Endothelial cell of umbilical vein (primary cell): ENCODE results near the gene ZKSCAN4. TPM values are rescaled to one million over a fixed set of nuclear protein-coding genes. Genes with fewer than 3 reads are reported as not detected.
A peak's percentile ranks its signal among the peaks of the same experiment; 100 is the strongest.

Source experiments
- BruUV-seq: library from RNA; stranded (reverse); fragments of 400-500 nt; replicated peaks from 2 replicates; lab custom pipeline; 2021; lab: Mats Ljungman, UMichigan
- CTCF ChIA-PET: fragments of 300-600, 350-600 bp; sonication (Branson Sonifier 250); formaldehyde crosslinking; loops from one replicate; lab custom pipeline; 2021; ENCODE audit warnings: antibody characterized with exemption, inconsistent platforms; lab: Charles Lee
- POLR2A ChIA-PET: fragments of 300-600, 350-600 bp; sonication (Branson Sonifier 250); formaldehyde crosslinking; loops from one replicate; lab custom pipeline; 2021; ENCODE audit warnings: antibody characterized with exemption, inconsistent platforms; lab: Charles Lee
- DNase-seq: peaks from one replicate; pipeline ENCODE4 v3.0.0-alpha.2; 2011; ENCODE audit warnings: low read depth, low spot score
- FAIRE-seq: peaks from 2 replicates; lab custom pipeline; 2011; peaks lifted over from hg19 to GRCh38; lab: Jason Lieb, UNC
- H2AFZ ChIP-seq: 2 replicates; pipeline ENCODE4 v1.6.0; 2012; ENCODE audit warnings: low read depth, low read length, control low read depth, inconsistent platforms
- H3K27ac ChIP-seq: 2 replicates; pipeline ENCODE4 v1.5.1; 2011; ENCODE audit warnings: low read depth, mild to moderate bottlenecking, control low read depth, low read length, moderate library complexity; ENCODE audit not compliant: insufficient read depth
- H3K27me3 ChIP-seq, 2 experiments: 2 replicates each; pipeline versions ENCODE4 v1.6.0 to v1.6.1; 2011; ENCODE audit warnings: low read length in 2 of 2, mixed read lengths in 1 of 2; ENCODE audit not compliant: control insufficient read depth in 2 of 2, insufficient read depth in 2 of 2
- H3K36me3 ChIP-seq, 2 experiments: 2 replicates in 1 of 2; 3 replicates in 1 of 2; pipeline ENCODE4 v1.5.1; 2011; ENCODE audit warnings: low read length in 2 of 2, mild to moderate bottlenecking in 1 of 2, moderate library complexity in 1 of 2; ENCODE audit not compliant: control insufficient read depth in 2 of 2, insufficient read depth in 2 of 2; ENCODE audit errors: extremely low read depth in 1 of 2
- H3K4me1 ChIP-seq: 3 replicates; pipeline ENCODE4 v1.5.1; 2011; ENCODE audit warnings: mild to moderate bottlenecking, low read length; ENCODE audit not compliant: control insufficient read depth, insufficient read depth; ENCODE audit errors: extremely low read depth
- H3K4me2 ChIP-seq: 2 replicates; pipeline ENCODE4 v1.6.1; 2011; ENCODE audit warnings: low read length, control low read depth, mixed read lengths; ENCODE audit not compliant: insufficient read depth
- H3K4me3 ChIP-seq, 3 experiments: fragments of 200-600 bp in 1 of 3; sonication (generic), shearing (Covaris generic) in 1 of 3; replicated peaks in 1 of 3; 2 replicates each; pipeline ENCODE4 v1.5.1; 2011 to 2016; ENCODE audit warnings: control low read depth in 3 of 3, low read length in 3 of 3, mild to moderate bottlenecking in 2 of 3, inconsistent platforms in 1 of 3, low read depth in 1 of 3, moderate library complexity in 1 of 3; ENCODE audit not compliant: insufficient read depth in 1 of 3
- H3K79me2 ChIP-seq: 2 replicates; pipeline ENCODE4 v1.6.0; 2012; ENCODE audit warnings: low read length, inconsistent platforms; ENCODE audit not compliant: control insufficient read depth, insufficient read depth
- H3K9ac ChIP-seq: replicated peaks from 2 replicates; pipeline ENCODE3; 2011; ENCODE audit warnings: low read length, control low read depth; ENCODE audit not compliant: insufficient read depth; ENCODE audit errors: extremely low read depth
- H3K9me1 ChIP-seq: replicated peaks from 3 replicates; pipeline ENCODE4 v1.6.0; 2011; ENCODE audit warnings: mild to moderate bottlenecking, low read length; ENCODE audit not compliant: control insufficient read depth, insufficient read depth; ENCODE audit errors: extremely low read depth
- H3K9me3 ChIP-seq: replicated peaks from 2 replicates; pipeline ENCODE4 v1.5.1; 2012; ENCODE audit warnings: low read length, inconsistent platforms; ENCODE audit not compliant: control insufficient read depth, insufficient read depth
- H4K20me1 ChIP-seq: replicated peaks from 2 replicates; pipeline ENCODE3; 2011; ENCODE audit warnings: mild to moderate bottlenecking, low read length; ENCODE audit not compliant: control insufficient read depth, insufficient read depth; ENCODE audit errors: extremely low read depth
- CTCF ChIP-seq, 2 donors: IDR thresholded peaks; 1 replicate in 1 of 2; 2 replicates in 1 of 2; pipeline ENCODE4 v1.5.1; 2011; ENCODE audit warnings: low read length in 2 of 2, mild to moderate bottlenecking in 2 of 2, moderate library complexity in 2 of 2, control low read depth in 1 of 2, inconsistent platforms in 1 of 2, low read depth in 1 of 2; ENCODE audit not compliant: insufficient read depth in 1 of 2; ENCODE audit errors: extremely low read depth in 1 of 2
- EZH2 ChIP-seq: IDR thresholded peaks from 2 replicates; pipeline ENCODE4 v1.6.1; 2012; ENCODE audit warnings: borderline replicate concordance, low read depth, mild to moderate bottlenecking, moderate library complexity, low read length, inconsistent platforms; ENCODE audit not compliant: severe bottlenecking
- FOS ChIP-seq: IDR thresholded peaks from 2 replicates; pipeline ENCODE4 v1.6.1; 2011; ENCODE audit warnings: mild to moderate bottlenecking, low read length, moderate library complexity, borderline replicate concordance; ENCODE audit not compliant: insufficient read depth
- GATA2 ChIP-seq: IDR thresholded peaks from 2 replicates; pipeline ENCODE4 v1.7.0; 2011; ENCODE audit warnings: low read depth, mild to moderate bottlenecking, moderate library complexity, mixed read lengths, low read length; ENCODE audit not compliant: insufficient read length, insufficient read depth
- JUN ChIP-seq: IDR thresholded peaks from 2 replicates; pipeline ENCODE4 v1.6.1; 2011; ENCODE audit warnings: borderline replicate concordance, low read depth; ENCODE audit not compliant: insufficient read length, insufficient read depth
- MYC ChIP-seq: IDR thresholded peaks from one replicate; pipeline ENCODE4 v1.6.1; 2011; ENCODE audit warnings: mild to moderate bottlenecking, low read depth, low read length
- POLR2A ChIP-seq: IDR thresholded peaks from 2 replicates; pipeline ENCODE4 v1.6.1; 2012; ENCODE audit warnings: low read depth, mild to moderate bottlenecking, control low read depth, low read length
- POLR2AphosphoS5 ChIP-seq: IDR thresholded peaks from 2 replicates; pipeline ENCODE4 v1.6.1; 2012; ENCODE audit warnings: low read depth, mild to moderate bottlenecking, control low read depth, low read length, moderate library complexity; ENCODE audit not compliant: insufficient read depth
- dilution Hi-C: fragments of 300-500 bp; cut with MboI; formaldehyde crosslinking; loops from one replicate; pipeline ENCODE4 v1.15.0; 2019; ENCODE audit warnings: low sequenced_read_pairs; ENCODE audit not compliant: extremely low pct_ligation_motif_present
- intact Hi-C: fragments of 100-400 bp; cut with micrococcal nuclease; formaldehyde crosslinking; loops from one replicate; pipeline ENCODE4 v1.10.0; 2022
- polyA plus RNA-seq, 4 experiments: library from polyadenylated mRNA; depleted of rRNA in 3 of 4; stranded (reverse) in 3 of 4; unstranded in 1 of 4; fragments of >200 nt; gene quantifications; 2 replicates each; pipeline versions ENCODE4 v1.2.1 to v1.2.3, GENCODE V29; 2011 to 2012; ENCODE audit warnings: missing spikeins in 1 of 4
- total RNA-seq: library from RNA; stranded (reverse); gene quantifications from 2 replicates; pipeline ENCODE4 v1.2.3, GENCODE V29; 2021
- TF ChIP-seq, protein P1 (sequence below): IDR thresholded peaks from 2 replicates; pipeline ENCODE4 v1.6.1; 2011; ENCODE audit not compliant: insufficient read depth, insufficient read length

ZKSCAN4 gene
- total and polyA plus RNA-seq, 2 donors (not counting 3 experiments of a cell fraction or from before 2014, with no cell fraction given): 1.3 to 3.6 TPM

- dilution Hi-C loops: no loop called here
- no peaks in the 10 kb centered on the region for H3K9me1 ChIP-seq
These were observed 27.7 kb downstream of the ZKSCAN4 start for GRCh38 chr6:28224131-28225055.

More at GRCh38 chr6:28224131-28225055, 27.7 kb downstream of the ZKSCAN4 start:
- Histone ChIP-seq H2AFZ (peak overlapping the region; percentile 48), H3K4me2 (peak overlapping the region; percentile 98), H3K27me3 (no peaks in the 10 kb centered on the region), H3K9ac (peak overlapping the region; percentile 90), H4K20me1 (no peaks in the 10 kb centered on the region), H3K9me3 (no peaks in the 10 kb centered on the region), H3K27ac (peak overlapping the region; percentile 77), H3K36me3 (peaks cover 7 to 10% of the 10 kb centered on the region in 2 experiments), H3K79me2 (peaks cover 17% of the 10 kb centered on the region), H3K4me1 (peaks cover 10% of the 10 kb centered on the region), H3K4me3 (peak overlapping the region; percentile 48 to 99 (median 86))
- POLR2A ChIA-PET: interaction anchor here (1.3 kb wide), 1 partner anchor 83 kb away, joined by 3 read pairs; the partner anchor contains the start of gene ZKSCAN8
- DNase-seq (no peak), FAIRE-seq (no peak)
- CTCF ChIA-PET: interaction anchor here (2.3 kb wide), 1 partner anchor 28 kb away, joined by 7 read pairs; the partner anchor contains the start of gene ZKSCAN4
- TF ChIP-seq EZH2: no peak
- TF ChIP-seq POLR2A: no peak
- TF ChIP-seq, protein P1, sequence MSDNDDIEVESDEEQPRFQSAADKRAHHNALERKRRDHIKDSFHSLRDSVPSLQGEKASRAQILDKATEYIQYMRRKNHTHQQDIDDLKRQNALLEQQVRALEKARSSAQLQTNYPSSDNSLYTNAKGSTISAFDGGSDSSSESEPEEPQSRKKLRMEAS: no peak
- TF ChIP-seq JUN: no peak
- no peak for TF ChIP-seq GATA2
- no peak for TF ChIP-seq MYC
- no peak for TF ChIP-seq POLR2AphosphoS5
- TF ChIP-seq FOS: no peak
- no peak for TF ChIP-seq CTCF (IDR thresholded peaks at IDR 0.05; ENCODE audit: extremely low read depth in 1 of 2, insufficient read depth in 1 of 2, low read depth in 1 of 2, low read length in 2 of 2)
- BruUV-seq: TSS peak; percentile 88
- intact Hi-C loops: loop anchor here (1.0 to 10.0 kb wide), 9 partner anchors 28 to 750 kb away; partner anchors contain the start of genes PGBD1, ZKSCAN4, ZKSCAN8 and ZNF165
